Fibroblast of villous mesenchyme (primary cell): ENCODE data around the gene PRKCE. TPM values are rescaled to one million over a fixed set of nuclear protein-coding genes. Genes with fewer than 3 reads are reported as not detected.

Source experiments
- DNase-seq: peaks from one replicate; pipeline ENCODE4 v3.0.0-alpha.2; 2010; ENCODE audit warnings: low read depth
- H3K4me3 ChIP-seq: 2 replicates; pipeline ENCODE4 v1.5.1; 2011; ENCODE audit warnings: low read depth, mild to moderate bottlenecking, low read length
- total RNA-seq: library from RNA; depleted of rRNA; stranded (reverse); fragments of >200 nt; gene quantifications from 2 replicates; pipeline ENCODE4 v1.2.3, GENCODE V29; 2012
- TF ChIP-seq, protein P1 (sequence below): IDR thresholded peaks from 2 replicates; pipeline ENCODE4 v1.5.1; 2012; ENCODE audit warnings: low read depth, mild to moderate bottlenecking, low read length; ENCODE audit not compliant: insufficient read depth

PRKCE gene
- total RNA-seq, 1 donor, result 27.2 TPM

DNA sequence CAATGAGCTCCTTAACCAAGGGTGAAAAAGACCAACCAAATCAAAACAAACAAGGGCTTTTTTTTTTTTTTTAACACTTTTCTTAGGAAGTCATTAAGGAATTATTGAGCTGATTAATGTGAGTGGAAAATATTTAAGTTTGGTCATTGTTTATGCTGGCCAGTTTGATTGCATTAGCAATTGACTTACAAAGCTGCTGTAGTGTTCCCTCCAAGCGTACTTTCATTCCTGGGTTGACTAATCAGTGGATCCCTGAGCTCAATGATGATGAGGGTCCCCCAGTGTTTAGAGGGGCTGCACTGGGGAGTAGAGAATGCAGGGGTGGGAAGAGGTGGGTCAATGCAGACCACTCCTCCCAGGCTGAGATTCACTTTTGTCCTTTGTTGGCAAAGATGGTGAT, 119.3 kb downstream of the PRKCE start:
- TF ChIP-seq, protein P1, sequence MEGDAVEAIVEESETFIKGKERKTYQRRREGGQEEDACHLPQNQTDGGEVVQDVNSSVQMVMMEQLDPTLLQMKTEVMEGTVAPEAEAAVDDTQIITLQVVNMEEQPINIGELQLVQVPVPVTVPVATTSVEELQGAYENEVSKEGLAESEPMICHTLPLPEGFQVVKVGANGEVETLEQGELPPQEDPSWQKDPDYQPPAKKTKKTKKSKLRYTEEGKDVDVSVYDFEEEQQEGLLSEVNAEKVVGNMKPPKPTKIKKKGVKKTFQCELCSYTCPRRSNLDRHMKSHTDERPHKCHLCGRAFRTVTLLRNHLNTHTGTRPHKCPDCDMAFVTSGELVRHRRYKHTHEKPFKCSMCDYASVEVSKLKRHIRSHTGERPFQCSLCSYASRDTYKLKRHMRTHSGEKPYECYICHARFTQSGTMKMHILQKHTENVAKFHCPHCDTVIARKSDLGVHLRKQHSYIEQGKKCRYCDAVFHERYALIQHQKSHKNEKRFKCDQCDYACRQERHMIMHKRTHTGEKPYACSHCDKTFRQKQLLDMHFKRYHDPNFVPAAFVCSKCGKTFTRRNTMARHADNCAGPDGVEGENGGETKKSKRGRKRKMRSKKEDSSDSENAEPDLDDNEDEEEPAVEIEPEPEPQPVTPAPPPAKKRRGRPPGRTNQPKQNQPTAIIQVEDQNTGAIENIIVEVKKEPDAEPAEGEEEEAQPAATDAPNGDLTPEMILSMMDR, result no peak
- peak overlapping the region; percentile 15 for H3K4me3 ChIP-seq
- DNase-seq, result no peak

DNA sequence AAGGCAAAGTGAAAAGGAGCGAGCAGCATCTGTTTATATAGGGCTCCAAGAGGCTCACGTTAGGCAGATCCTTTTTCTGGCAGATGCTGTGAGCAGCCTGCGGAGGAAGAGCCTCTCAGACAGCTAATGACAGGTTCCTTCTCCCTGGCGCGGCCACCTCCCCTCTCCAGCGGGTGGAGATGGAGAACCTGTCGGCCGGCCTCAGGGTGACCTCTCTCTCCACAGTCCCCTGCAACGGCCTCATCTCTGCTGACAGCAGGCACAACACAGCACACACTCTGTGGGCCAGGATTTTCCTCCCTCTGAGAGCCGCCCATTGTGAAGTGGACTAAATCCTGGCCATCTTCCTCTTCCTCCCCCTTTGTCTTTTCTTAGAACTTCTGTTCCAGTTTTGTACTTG, 119.8 kb downstream of the PRKCE start:
- no peak for DNase-seq
- H3K4me3 ChIP-seq, result peak overlapping the region; percentile 5
- TF ChIP-seq, protein P1, result no peak

DNA sequence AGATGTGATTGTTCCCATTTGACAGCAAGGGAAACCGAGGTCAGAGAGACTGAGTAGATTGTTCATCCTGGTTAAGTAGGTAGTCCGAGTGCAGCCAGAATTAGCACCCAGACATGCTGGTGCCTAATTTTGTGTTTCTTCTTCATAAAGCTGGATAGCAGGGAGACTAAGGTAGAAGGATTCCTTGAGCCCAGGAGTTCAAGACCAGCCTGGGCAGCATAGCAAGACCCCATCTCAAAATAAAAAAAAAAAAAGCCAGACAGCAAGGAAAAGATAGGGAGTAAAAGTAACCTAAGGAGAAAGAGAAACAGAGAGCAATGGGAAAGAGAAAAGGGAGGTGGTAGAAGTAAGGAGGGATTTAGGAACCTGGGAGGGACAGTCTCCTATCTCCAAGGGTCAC, 120.6 kb downstream of the PRKCE start:
- H3K4me3 ChIP-seq, result no peak overlapping the region
- TF ChIP-seq, protein P1, result no peak
- DNase-seq, result no peak

DNA sequence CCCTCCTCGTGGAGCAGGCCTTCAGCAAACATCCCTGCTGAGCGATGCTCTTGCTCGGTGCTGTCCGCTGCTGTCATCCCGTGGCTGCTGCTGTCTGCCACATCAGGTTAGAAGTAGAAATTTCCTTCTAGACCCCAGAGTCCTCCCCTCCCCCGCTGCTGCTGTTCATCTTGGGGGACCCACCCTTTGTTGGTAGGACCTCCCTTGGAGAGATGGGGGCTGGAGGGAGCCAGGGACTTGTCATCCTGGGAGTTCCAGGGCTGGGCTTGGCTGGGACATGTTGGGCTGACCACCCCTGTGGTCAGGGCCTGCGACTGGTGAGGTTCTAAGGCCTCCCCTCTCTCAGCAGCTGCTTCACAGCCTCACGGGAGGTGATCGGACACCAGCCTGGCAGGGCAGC, 122.4 kb downstream of the PRKCE start:
- DNase-seq, result no peak
- TF ChIP-seq, protein P1, result no peak
- no peak overlapping the region for H3K4me3 ChIP-seq

DNA sequence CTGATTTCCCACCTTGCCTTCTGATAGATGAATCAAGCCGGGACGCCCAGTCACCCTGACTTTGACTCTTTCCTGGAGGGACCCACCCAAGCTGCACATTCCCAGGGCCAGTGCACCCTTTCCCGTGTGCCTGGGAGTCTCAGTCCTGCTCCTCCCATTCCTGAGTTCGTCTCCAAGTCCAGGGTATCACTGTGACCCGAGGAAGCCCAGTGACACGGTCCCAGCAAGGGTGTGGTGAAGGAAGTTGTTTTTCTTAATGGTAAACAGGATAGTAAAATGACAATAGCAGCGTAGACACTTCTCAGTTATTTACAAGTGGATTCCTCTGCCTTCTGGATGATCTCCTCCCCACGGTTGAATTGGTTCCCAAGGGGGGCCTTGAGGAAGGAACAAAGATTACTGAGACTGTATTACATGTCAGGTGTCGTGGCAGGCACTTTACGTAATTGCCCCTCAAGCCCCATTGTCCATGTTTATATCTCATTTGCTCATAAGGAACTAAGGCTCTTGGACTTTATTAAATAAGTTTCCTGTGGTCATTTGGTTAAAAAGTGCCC, 123.3 kb downstream of the PRKCE start:
- no peak overlapping the region for H3K4me3 ChIP-seq
- DNase-seq, result no peak
- TF ChIP-seq, protein P1, result no peak

DNA sequence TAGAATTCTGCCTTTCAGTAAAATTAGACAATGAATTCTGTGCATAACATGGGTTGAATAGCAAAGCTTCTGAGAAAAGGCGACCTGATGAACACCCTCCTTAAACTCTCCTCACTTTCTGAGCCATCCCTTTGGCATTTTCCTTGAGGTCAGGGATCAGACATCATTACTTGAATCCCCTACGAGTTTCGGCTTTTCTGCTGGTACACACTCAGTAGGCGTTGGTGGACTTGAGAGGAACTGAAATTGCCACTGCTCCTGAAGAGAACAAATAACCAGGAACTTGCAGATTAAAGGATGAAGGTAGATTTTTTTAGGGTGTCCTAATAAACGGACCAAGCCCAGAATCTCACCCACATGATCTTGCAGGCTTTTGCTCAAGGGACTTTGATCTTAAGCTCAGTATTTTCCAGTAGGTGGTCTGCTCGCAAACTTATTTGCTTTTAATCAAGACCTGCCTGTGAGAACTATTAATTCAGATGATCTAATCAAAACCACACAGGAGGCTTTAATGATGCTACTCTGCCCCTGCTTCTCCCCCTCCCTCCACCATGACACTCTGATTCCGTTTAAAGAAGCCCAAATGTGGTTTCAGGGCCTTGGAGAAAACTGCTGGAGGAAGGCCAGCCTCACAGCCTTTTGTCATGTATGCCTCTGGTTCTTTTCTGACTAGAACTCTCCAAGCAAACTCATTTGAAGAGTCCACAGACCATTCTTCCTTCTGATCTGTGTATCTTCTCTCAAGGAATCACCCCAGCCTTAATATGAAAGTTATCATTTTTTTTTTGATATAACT, 124.9 kb downstream of the PRKCE start:
- no peak overlapping the region for H3K4me3 ChIP-seq
- DNase-seq, result no peak
- TF ChIP-seq, protein P1, result no peak
